Testis (tissue), 3 donors: ENCODE results near the gene RNASE8. TPM values are rescaled to one million over a fixed set of nuclear protein-coding genes. Genes with fewer than 3 reads are reported as not detected.

ENCODE experiments used
- DNase-seq: peaks from one replicate; pipeline ENCODE4 v3.0.0-alpha.2; 2019
- H3K27ac ChIP-seq, 2 donors: fragments of 200-600 bp; sonication (generic); one replicate each; pipeline ENCODE4 v1.5.1; 2019
- H3K27me3 ChIP-seq: fragments of 200-600 bp; sonication (generic); one replicate; pipeline ENCODE4 v1.5.1; 2019
- H3K36me3 ChIP-seq: fragments of 200-600 bp; sonication (generic); one replicate; pipeline ENCODE4 v1.5.1; 2017; ENCODE audit warnings: low read depth; ENCODE audit errors: missing control alignments
- H3K4me1 ChIP-seq: fragments of 200-600 bp; sonication (generic); one replicate; pipeline ENCODE4 v1.5.1; 2019
- H3K4me3 ChIP-seq, 2 donors: fragments of 200-600 bp; sonication (generic); one replicate each; pipeline ENCODE4 v1.5.1; 2017 to 2019
- H3K9me3 ChIP-seq: fragments of 200-600 bp; sonication (generic); one replicate; pipeline ENCODE4 v1.5.1; 2017
- CTCF ChIP-seq, 3 experiments: fragments of 450-650 bp in 2 of 3; fragments of 200-600 bp in 1 of 3; sonication (generic) in 1 of 3; IDR thresholded peaks; one replicate each; pipeline ENCODE4 v1.5.1; 2016 to 2019; ENCODE audit warnings: antibody characterized with exemption in 3 of 3, mild to moderate bottlenecking in 2 of 3, moderate library complexity in 1 of 3
- POLR2A ChIP-seq: fragments of 450-650 bp; IDR thresholded peaks from one replicate; pipeline ENCODE4 v1.6.1; 2017; ENCODE audit warnings: antibody characterized with exemption, mild to moderate bottlenecking, moderate library complexity
- WGBS, 2 donors: methylation state at CpG; one replicate each; pipeline ENCODE4 v1.1.5; 2018; 5-methylcytosine and 5-hydroxymethylcytosine counted together
- intact Hi-C: fragments of 100-400 bp; cut with DNase I; formaldehyde crosslinking; loops from one replicate; pipeline ENCODE4 v1.15.1; 2023; ENCODE audit warnings: low total_unique reads
- polyA plus RNA-seq: library from polyadenylated mRNA; stranded (reverse); fragments of 350-450 nt; fragmentation: Illumina TruSeq; extraction: RNeasy Lipid Tissue Mini Kit (QIAGEN cat#74804); gene quantifications from one replicate; pipeline ENCODE4 v1.2.3, GENCODE V29; 2014; ENCODE audit warnings: low read depth, low replicate concordance; ENCODE audit not compliant: insufficient read depth
- total RNA-seq, 2 donors: library from RNA; depleted of rRNA; stranded (reverse); fragments of >200 nt; gene quantifications; one replicate each; pipeline ENCODE4 v1.2.3, GENCODE V29; 2016

The RNASE8 gene
- total and polyA plus RNA-seq, 3 donors from 2014 or later = not detected

- H3K4me3 ChIP-seq = peak overlapping the region; percentile 64 to 89
- 4 to 5% methylated on average over 6 to 8 of the region's 8 CpGs for WGBS, 2 donors
- H3K27ac ChIP-seq = peak overlapping the region; percentile 97 to 98
- H3K4me1 ChIP-seq = peaks cover 25% of the 10 kb centered on the region
- H3K9me3 ChIP-seq = no peaks in the 10 kb centered on the region
- no peaks in the 10 kb centered on the region for H3K27me3 ChIP-seq
- no peaks in the 10 kb centered on the region for H3K36me3 ChIP-seq
- peak; percentile 85 to 95 (median 90) for TF ChIP-seq CTCF (IDR thresholded peaks at IDR 0.05)
- no peak for TF ChIP-seq POLR2A
- DNase-seq = peak; percentile 87
- intact Hi-C loops = loop anchor here (2.0 kb wide), 1 partner anchor 36 kb away; no protein-coding TSS in a partner anchor
Measured at GRCh38 chr14:21104448-21105060, 46.9 kb downstream of the RNASE8 start.

GRCh38 chr14:21105095-21105494, 47.5 kb downstream of the RNASE8 start:
- intact Hi-C loops = loop anchor here (2.0 kb wide), 1 partner anchor 36 kb away; no protein-coding TSS in a partner anchor
- Histone ChIP-seq H3K27me3 (no peaks in the 10 kb centered on the region), H3K27ac (peak overlapping the region; percentile 97 to 98), H3K36me3 (no peaks in the 10 kb centered on the region), H3K9me3 (no peaks in the 10 kb centered on the region), H3K4me1 (peaks cover 20% of the 10 kb centered on the region), H3K4me3 (no peak overlapping the region)
- no peak for DNase-seq
- WGBS, 2 donors = 48 to 75% methylated on average over 8 of the region's 8 CpGs
- TF ChIP-seq POLR2A (no peak), CTCF (IDR thresholded peaks at IDR 0.05) (no peak)

- Histone ChIP-seq H3K9me3 (no peaks in the 10 kb centered on the region), H3K27ac (peak overlapping the region; percentile 36 to 48)
Measured at GRCh38 chr14:21106176-21106497, 48.5 kb downstream of the RNASE8 start.

GRCh38 chr14:21106498-21107282, 49.1 kb downstream of the RNASE8 start:
- no peaks in the 10 kb centered on the region for H3K36me3 ChIP-seq
- H3K9me3 ChIP-seq = no peaks in the 10 kb centered on the region
- no peak overlapping the region for H3K4me3 ChIP-seq
- peak overlapping the region in 1 of 2 donors; percentile 48 for H3K27ac ChIP-seq
- 26 to 28% methylated on average over 11 of the region's 11 CpGs for WGBS, 2 donors
- H3K4me1 ChIP-seq = peaks cover 20% of the 10 kb centered on the region
- TF ChIP-seq CTCF (IDR thresholded peaks at IDR 0.05) = peak; percentile 74 to 76 (median 74)
- TF ChIP-seq POLR2A = no peak
- no peaks in the 10 kb centered on the region for H3K27me3 ChIP-seq
- intact Hi-C loops = no loop called here
- peak; percentile 88 for DNase-seq

More at GRCh38 chr14:21106176-21106497, 48.5 kb downstream of the RNASE8 start:
- Histone ChIP-seq H3K4me1 (peaks cover 20% of the 10 kb centered on the region), H3K27me3 (no peaks in the 10 kb centered on the region), H3K36me3 (no peaks in the 10 kb centered on the region), H3K4me3 (no peak overlapping the region)
- intact Hi-C loops = no loop called here
- no peak for DNase-seq
- TF ChIP-seq POLR2A = no peak
- no peak for TF ChIP-seq CTCF (IDR thresholded peaks at IDR 0.05)
- WGBS, 2 donors = 45 to 52% methylated on average over 4 of the region's 4 CpGs
